HG02970 (cell line): ENCODE measurements around the gene STOML3.

Experiments used
- ATAC-seq: cut with Tn5 transposase; IDR thresholded peaks from one replicate; pipeline ENCODE4 v1.9.1; 2021; ENCODE audit warnings: mild to moderate bottlenecking, moderate library complexity, moderate number of reproducible peaks; ENCODE audit not compliant: unreplicated experiment, low FRiP score

Gene STOML3

GRCh38 chr13:38993381-38993780, 2.8 kb upstream of the STOML3 start:
- ATAC-seq: no peak

- ATAC-seq: no peak
Measured at GRCh38 chr13:38981096-38981495, 9.5 kb downstream of the STOML3 start.

- ATAC-seq: no peak
Measured at GRCh38 chr13:38980750-38981078, 9.9 kb downstream of the STOML3 start.

- ATAC-seq: no peak
Measured at GRCh38 chr13:38979891-38980749, 10.5 kb downstream of the STOML3 start.

- no peak for ATAC-seq
Measured at GRCh38 chr13:38970380-38971051, 20.1 kb downstream of the STOML3 start.

GRCh38 chr13:38969187-38969586, 21.4 kb downstream of the STOML3 start:
- no peak for ATAC-seq

- no peak for ATAC-seq
Measured at GRCh38 chr13:38967446-38967845, 23.2 kb downstream of the STOML3 start.

GRCh38 chr13:38965281-38965680, 25.4 kb downstream of the STOML3 start:
- ATAC-seq: no peak

- ATAC-seq: no peak
Measured at GRCh38 chr13:38960175-38960574, 30.5 kb downstream of the STOML3 start.

GRCh38 chr13:38957794-38958592, 32.6 kb downstream of the STOML3 start:
- ATAC-seq: no peak

- no peak for ATAC-seq
Measured at GRCh38 chr13:38954844-38955243, 35.8 kb downstream of the STOML3 start.

GRCh38 chr13:38954291-38954690, 36.3 kb downstream of the STOML3 start:
- no peak for ATAC-seq

- no peak for ATAC-seq
Measured at GRCh38 chr13:38952827-38953226, 37.8 kb downstream of the STOML3 start.

- no peak for ATAC-seq
Measured at GRCh38 chr13:38951525-38952313, 38.9 kb downstream of the STOML3 start.

GRCh38 chr13:38950987-38951386, 39.6 kb downstream of the STOML3 start:
- ATAC-seq: no peak

- no peak for ATAC-seq
Measured at GRCh38 chr13:38947054-38947453, 43.6 kb downstream of the STOML3 start.

GRCh38 chr13:38944219-38944618, 46.4 kb downstream of the STOML3 start:
- ATAC-seq: no peak

GRCh38 chr13:38943231-38943630, 47.4 kb downstream of the STOML3 start:
- no peak for ATAC-seq

GRCh38 chr13:38941353-38941945, 49.2 kb downstream of the STOML3 start:
- ATAC-seq: no peak

GRCh38 chr13:38933786-38934185, 56.8 kb downstream of the STOML3 start:
- ATAC-seq: no peak
